Fibroblast of lung (primary cell): ENCODE measurements around the gene AHCYL1.

Experiments
- CTCF ChIP-seq, 2 donors: IDR thresholded peaks in 1 of 2; conservative IDR thresholded peaks in 1 of 2; 1 replicate in 1 of 2; 2 replicates in 1 of 2; pipeline ENCODE4 v1.5.1; 2011 to 2012; ENCODE audit warnings: low read length in 2 of 2, control low read depth in 1 of 2, inconsistent platforms in 1 of 2, low read depth in 1 of 2, mild to moderate bottlenecking in 1 of 2
- EZH2 ChIP-seq: IDR thresholded peaks from 2 replicates; pipeline ENCODE4 v1.5.1; 2012; ENCODE audit warnings: low read length, control low read depth, mild to moderate bottlenecking; ENCODE audit errors: missing control alignments

GRCh38 chr1:110019770-110020169 lies 35.2 kb downstream of the AHCYL1 start:
- TF ChIP-seq CTCF (conservative IDR thresholded peaks at IDR 0.05 in 1 of 2, IDR thresholded peaks at IDR 0.05 in 1 of 2; ENCODE audit: low read depth in 1 of 2, low read length in 2 of 2) (no peak), EZH2 (no peak)
